Neuronal stem cell (in vitro differentiated cells): ENCODE results near the gene PPP2R5C. TPM values are rescaled to one million over a fixed set of nuclear protein-coding genes. Genes with fewer than 3 reads are reported as not detected.
"Not testable (repeated sequence)": the region's sequence is repeated elsewhere in the genome, so short reads cannot be mapped to it uniquely, and the experiment has no call there.

Source experiments
- DNase-seq: peaks from one replicate; pipeline ENCODE4 v3.0.0-alpha.2; 2013; ENCODE audit warnings: low spot score
- H2AFZ ChIP-seq: one replicate; pipeline ENCODE4 v1.6.1; 2013; ENCODE audit warnings: mild to moderate bottlenecking, low read length, inconsistent platforms
- H2AK5ac ChIP-seq: 2 replicates; pipeline ENCODE4 v1.6.1; 2013; ENCODE audit warnings: low read depth, mild to moderate bottlenecking, inconsistent platforms, low read length, moderate library complexity, mixed read lengths
- H2BK120ac ChIP-seq: 2 replicates; pipeline ENCODE4 v1.6.1; 2013; ENCODE audit warnings: low read depth, mild to moderate bottlenecking, inconsistent platforms, low read length, moderate library complexity, mixed read lengths
- H2BK12ac ChIP-seq: one replicate; pipeline ENCODE4 v1.6.1; 2013; ENCODE audit warnings: low read length, inconsistent platforms
- H2BK15ac ChIP-seq: 2 replicates; pipeline ENCODE4 v1.6.1; 2013; ENCODE audit warnings: mild to moderate bottlenecking, low read length, inconsistent platforms, mixed read lengths
- H2BK5ac ChIP-seq: one replicate; pipeline ENCODE4 v1.6.1; 2013; ENCODE audit warnings: inconsistent platforms, mild to moderate bottlenecking, low read length, moderate library complexity
- H3K14ac ChIP-seq: one replicate; pipeline ENCODE4 v1.6.1; 2013; ENCODE audit warnings: low read length, inconsistent platforms
- H3K18ac ChIP-seq: 2 replicates; pipeline ENCODE4 v1.6.1; 2013; ENCODE audit warnings: low read length, inconsistent platforms
- H3K23ac ChIP-seq: 2 replicates; pipeline ENCODE4 v1.6.1; 2013; ENCODE audit warnings: low read depth, mild to moderate bottlenecking, mixed read lengths, low read length, inconsistent platforms; ENCODE audit not compliant: poor library complexity
- H3K27ac ChIP-seq: replicated peaks from 3 replicates; pipeline ENCODE4 v1.5.1; 2013; ENCODE audit warnings: low read length, inconsistent platforms
- H3K27me3 ChIP-seq, 3 experiments: 2 replicates each; pipeline ENCODE4 v1.6.1; 2013; ENCODE audit warnings: low read length in 3 of 3, mild to moderate bottlenecking in 2 of 3, inconsistent platforms in 1 of 3, low read depth in 1 of 3, mixed read lengths in 1 of 3, moderate library complexity in 1 of 3; ENCODE audit not compliant: control insufficient read depth in 3 of 3, insufficient read depth in 3 of 3
- H3K36me3 ChIP-seq, 2 donors: replicated peaks in 1 of 2; 2 replicates each; pipeline ENCODE4 v1.6.1; 2013; ENCODE audit warnings: low read length in 2 of 2; ENCODE audit not compliant: control insufficient read depth in 2 of 2, insufficient read depth in 2 of 2
- H3K4ac ChIP-seq: 2 replicates; pipeline ENCODE4 v1.6.1; 2013; ENCODE audit warnings: inconsistent platforms, mild to moderate bottlenecking, low read length, moderate library complexity
- H3K4me1 ChIP-seq, 2 donors: 1 replicate in 1 of 2; 2 replicates in 1 of 2; pipeline ENCODE4 v1.6.1; 2013; ENCODE audit warnings: low read length in 2 of 2, low read depth in 1 of 2; ENCODE audit not compliant: control insufficient read depth in 2 of 2, insufficient read depth in 1 of 2
- H3K4me2 ChIP-seq: one replicate; pipeline ENCODE4 v1.6.1; 2013; ENCODE audit warnings: mild to moderate bottlenecking, low read length, inconsistent platforms; ENCODE audit not compliant: insufficient read depth, poor library complexity, severe bottlenecking
- H3K4me3 ChIP-seq, 2 donors: 2 replicates each; pipeline ENCODE4 v1.5.1; 2013; ENCODE audit warnings: low read length in 2 of 2, mild to moderate bottlenecking in 2 of 2, inconsistent platforms in 1 of 2, moderate library complexity in 1 of 2
- H3K79me1 ChIP-seq: one replicate; pipeline ENCODE4 v1.6.1; 2013; ENCODE audit warnings: low read depth, mild to moderate bottlenecking, inconsistent platforms, low read length, moderate library complexity
- H3K9ac ChIP-seq: one replicate; pipeline ENCODE4 v1.6.1; 2013; ENCODE audit warnings: mild to moderate bottlenecking, low read depth, low read length, inconsistent platforms; ENCODE audit not compliant: poor library complexity
- H3K9me3 ChIP-seq, 2 donors: replicated peaks in 1 of 2; 2 replicates each; pipeline versions ENCODE3 to v1.6.1; 2013; ENCODE audit warnings: low read length in 2 of 2, mild to moderate bottlenecking in 2 of 2, inconsistent platforms in 1 of 2, low read depth in 1 of 2, mixed read lengths in 1 of 2, moderate library complexity in 1 of 2; ENCODE audit not compliant: control insufficient read depth in 2 of 2, insufficient read depth in 1 of 2
- H4K8ac ChIP-seq: one replicate; pipeline ENCODE4 v1.6.1; 2013; ENCODE audit warnings: low read depth, mild to moderate bottlenecking, inconsistent platforms, low read length, moderate library complexity
- H4K91ac ChIP-seq: one replicate; pipeline ENCODE4 v1.6.1; 2013; ENCODE audit warnings: low read length, low read depth, mild to moderate bottlenecking, inconsistent platforms; ENCODE audit not compliant: poor library complexity
- WGBS, 2 donors: extraction: QIAGEN DNeasy Blood & Tissue Kit; methylation state at CpG; one replicate each; pipeline ENCODE4 v1.1.7; 2013; ENCODE audit warnings: missing lambda C conversion rate in 2 of 2, mixed read lengths in 1 of 2; ENCODE audit not compliant: insufficient read length in 2 of 2, insufficient replicate concordance in 1 of 2; ENCODE audit errors: extremely low coverage in 2 of 2; 5-methylcytosine and 5-hydroxymethylcytosine counted together
- polyA plus RNA-seq, 2 experiments: library from polyadenylated mRNA; stranded (reverse); fragments of 200-250 nt; gene quantifications; one replicate each; pipeline ENCODE4 v1.2.3, GENCODE V29; 2013

Gene PPP2R5C
- polyA plus RNA-seq (2013, experiment 1 of 2) = 199 TPM
- 209 TPM for polyA plus RNA-seq (2013, experiment 2 of 2)

GRCh38 chr14:101761032-101761880, at the start of gene PPP2R5C:
Gene PPP2R5C (plus strand): TSS chr14:101761709. CDS start chr14:101761894, 185 bp downstream.
- H3K23ac ChIP-seq = peak within 1 kb of the TSS; percentile 67
- H3K4me3 ChIP-seq = peak within 1 kb of the TSS; percentile 98 to 100
- peak within 1 kb of the TSS; percentile 85 for H3K14ac ChIP-seq
- peak; percentile 91 for DNase-seq
- H3K36me3 ChIP-seq = peaks cover 9 to 15% of the 10 kb centered on the region in 2 donors
- H2BK5ac ChIP-seq = peak within 1 kb of the TSS; percentile 93
- no peak within 1 kb of the TSS for H4K8ac ChIP-seq
- peak within 1 kb of the TSS; percentile 94 for H3K4me2 ChIP-seq
- H3K18ac ChIP-seq = peak within 1 kb of the TSS; percentile 98
- peaks cover 2 to 4% of the 10 kb centered on the region in 2 donors for H3K4me1 ChIP-seq
- H2AFZ ChIP-seq = peak within 1 kb of the TSS; percentile 100
- H2AK5ac ChIP-seq = no peak within 1 kb of the TSS
- H2BK120ac ChIP-seq = no peak within 1 kb of the TSS
- peak within 1 kb of the TSS; percentile 95 for H3K27ac ChIP-seq
- H3K27me3 ChIP-seq = peaks cover 0 to 15% (median 0%) of the 10 kb centered on the region in 3 experiments
- no CpG with 5 or more reads among the region's 110 CpGs for WGBS, 2 donors
- peak within 1 kb of the TSS; percentile 72 for H2BK15ac ChIP-seq
- H3K9me3 ChIP-seq = peaks cover 0 to 4% of the 10 kb centered on the region in 2 donors
- H3K79me1 ChIP-seq = no peaks in the 10 kb centered on the region
- peak within 1 kb of the TSS; percentile 96 for H3K9ac ChIP-seq
- no peak within 1 kb of the TSS for H4K91ac ChIP-seq
- H3K4ac ChIP-seq = no peak within 1 kb of the TSS
- peak within 1 kb of the TSS; percentile 53 for H2BK12ac ChIP-seq

DNA sequence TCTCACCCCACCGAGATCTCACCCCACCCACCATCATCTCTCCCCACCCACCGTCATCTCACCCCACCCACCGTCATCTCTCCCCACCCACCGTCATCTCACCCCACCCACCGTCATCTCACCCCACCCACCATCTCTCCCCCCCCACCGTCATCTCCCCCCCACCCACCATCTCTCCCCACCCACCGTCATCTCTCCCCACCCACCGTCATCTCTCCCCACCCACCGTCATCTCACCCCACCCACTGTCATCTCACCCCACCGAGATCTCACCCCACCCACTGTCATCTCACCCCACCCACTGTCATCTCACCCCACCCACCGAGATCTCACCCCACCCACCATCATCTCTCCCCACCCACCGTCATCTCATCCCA, 49.7 kb upstream of the PPP2R5C start:
- H3K9ac ChIP-seq, H2BK120ac ChIP-seq, H3K79me1 ChIP-seq, H3K27ac ChIP-seq, H3K4ac ChIP-seq, DNase-seq, H3K4me3 ChIP-seq, H4K91ac ChIP-seq, H2AK5ac ChIP-seq, H3K9me3 ChIP-seq, H3K18ac ChIP-seq, H3K27me3 ChIP-seq, H3K14ac ChIP-seq, H2BK5ac ChIP-seq, H4K8ac ChIP-seq, H3K4me1 ChIP-seq, H3K36me3 ChIP-seq, H2BK12ac ChIP-seq, H3K23ac ChIP-seq, H3K4me2 ChIP-seq, H2AFZ ChIP-seq, H2BK15ac ChIP-seq: not testable (repeated sequence)
- WGBS, 2 donors = no CpG with 5 or more reads among the region's 12 CpGs

DNA sequence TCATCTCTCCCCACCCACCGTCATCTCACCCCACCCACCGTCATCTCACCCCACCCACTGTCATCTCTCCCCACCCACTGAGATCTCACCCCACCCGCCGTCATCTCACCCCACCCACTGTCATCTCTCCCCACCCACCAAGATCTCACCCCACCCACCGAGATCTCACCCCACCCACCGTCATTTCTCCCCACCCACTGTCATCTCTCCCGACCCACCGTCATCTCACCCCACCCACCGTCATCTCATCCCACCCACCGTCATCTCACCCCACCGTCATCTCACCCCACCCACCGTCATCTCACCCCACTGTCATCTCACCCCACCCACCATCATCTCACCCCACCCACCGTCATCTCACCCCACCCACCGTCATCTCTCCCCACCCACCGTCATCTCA, 49.2 kb upstream of the PPP2R5C start:
- not testable (repeated sequence) for H3K9ac ChIP-seq, H4K91ac ChIP-seq, H2BK5ac ChIP-seq, DNase-seq, H2AK5ac ChIP-seq, H4K8ac ChIP-seq, H2BK15ac ChIP-seq, H3K79me1 ChIP-seq, H2BK120ac ChIP-seq, H2BK12ac ChIP-seq, H3K27ac ChIP-seq, H3K4ac ChIP-seq, H3K23ac ChIP-seq, H3K14ac ChIP-seq, H3K4me1 ChIP-seq, H3K9me3 ChIP-seq, H2AFZ ChIP-seq, H3K18ac ChIP-seq, H3K4me2 ChIP-seq, H3K4me3 ChIP-seq, H3K27me3 ChIP-seq, H3K36me3 ChIP-seq
- WGBS, 2 donors = 100% methylated on average over 1 of the region's 15 CpGs; no CpG with 5 or more reads in 1 of the 2 donors

DNA sequence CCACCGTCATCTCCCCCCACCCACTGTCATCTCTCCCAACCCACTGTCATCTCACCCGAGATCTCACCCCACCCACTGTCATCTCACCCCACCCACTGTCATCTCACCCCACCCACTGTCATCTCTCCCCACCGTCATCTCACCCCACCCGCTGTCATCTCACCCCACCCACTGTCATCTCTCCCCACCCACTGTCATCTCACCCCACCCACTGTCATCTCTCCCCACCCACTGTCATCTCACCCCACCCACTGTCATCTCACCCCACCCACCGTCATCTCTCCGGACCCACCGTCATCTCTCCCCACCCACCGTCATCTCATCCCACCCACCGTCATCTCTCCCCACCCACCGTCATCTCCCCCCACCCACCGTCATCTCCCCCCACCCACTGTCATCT, 48.4 kb upstream of the PPP2R5C start:
- not testable (repeated sequence) for H3K36me3 ChIP-seq, H3K27me3 ChIP-seq, H3K79me1 ChIP-seq, H3K27ac ChIP-seq, H2BK5ac ChIP-seq, H3K4me3 ChIP-seq, H2BK12ac ChIP-seq, H4K91ac ChIP-seq, H3K4me1 ChIP-seq, H3K23ac ChIP-seq, H3K9me3 ChIP-seq, H2BK15ac ChIP-seq, H3K9ac ChIP-seq, H3K4ac ChIP-seq, H2BK120ac ChIP-seq, H3K14ac ChIP-seq, H4K8ac ChIP-seq, DNase-seq, H3K18ac ChIP-seq, H2AK5ac ChIP-seq, H3K4me2 ChIP-seq, H2AFZ ChIP-seq
- WGBS, 2 donors = no CpG with 5 or more reads among the region's 11 CpGs
